ENCODE measurements around the gene CPLX1.

The CPLX1 gene

DNA sequence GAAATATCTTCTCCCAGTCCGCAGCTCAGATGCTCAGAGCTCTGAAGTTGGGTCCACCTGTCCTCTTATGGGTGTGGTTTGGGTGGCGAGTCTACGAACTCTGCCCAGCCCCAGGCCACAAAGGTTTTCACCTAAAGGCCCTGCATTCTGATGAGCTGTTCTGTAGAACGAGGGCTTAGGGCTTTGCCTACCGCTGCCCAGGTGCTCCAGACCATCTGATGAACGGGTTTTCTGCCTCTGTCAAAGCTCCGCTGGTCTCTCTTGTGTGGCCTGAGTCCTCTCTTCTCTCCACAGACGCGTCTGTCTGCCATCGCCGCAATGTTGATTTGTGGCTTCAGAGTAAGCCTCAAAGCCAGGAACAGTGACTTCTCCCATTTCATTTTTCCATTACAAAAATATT, 28.4 kb upstream of the CPLX1 start:
- no peak for DNase-seq

DNA sequence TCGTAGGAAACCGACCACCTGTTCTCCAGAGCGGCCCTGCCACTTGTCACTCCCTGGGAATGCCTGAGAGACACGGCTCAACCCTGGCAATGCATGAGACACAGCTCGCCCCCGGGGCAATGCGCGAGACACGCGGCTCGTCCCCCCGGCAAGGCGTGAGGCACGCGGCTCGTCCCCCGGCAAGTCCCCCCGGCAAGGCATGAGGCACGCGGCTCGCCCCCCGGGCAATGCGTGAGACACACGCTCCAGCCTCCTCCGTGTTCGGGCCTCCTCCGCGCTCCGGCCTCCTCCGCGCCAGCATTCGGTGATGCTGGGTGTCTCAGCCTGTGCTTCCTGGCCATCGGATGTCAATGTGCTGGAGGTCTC, 27.5 kb upstream of the CPLX1 start:
- DNase-seq, result no peak

DNA sequence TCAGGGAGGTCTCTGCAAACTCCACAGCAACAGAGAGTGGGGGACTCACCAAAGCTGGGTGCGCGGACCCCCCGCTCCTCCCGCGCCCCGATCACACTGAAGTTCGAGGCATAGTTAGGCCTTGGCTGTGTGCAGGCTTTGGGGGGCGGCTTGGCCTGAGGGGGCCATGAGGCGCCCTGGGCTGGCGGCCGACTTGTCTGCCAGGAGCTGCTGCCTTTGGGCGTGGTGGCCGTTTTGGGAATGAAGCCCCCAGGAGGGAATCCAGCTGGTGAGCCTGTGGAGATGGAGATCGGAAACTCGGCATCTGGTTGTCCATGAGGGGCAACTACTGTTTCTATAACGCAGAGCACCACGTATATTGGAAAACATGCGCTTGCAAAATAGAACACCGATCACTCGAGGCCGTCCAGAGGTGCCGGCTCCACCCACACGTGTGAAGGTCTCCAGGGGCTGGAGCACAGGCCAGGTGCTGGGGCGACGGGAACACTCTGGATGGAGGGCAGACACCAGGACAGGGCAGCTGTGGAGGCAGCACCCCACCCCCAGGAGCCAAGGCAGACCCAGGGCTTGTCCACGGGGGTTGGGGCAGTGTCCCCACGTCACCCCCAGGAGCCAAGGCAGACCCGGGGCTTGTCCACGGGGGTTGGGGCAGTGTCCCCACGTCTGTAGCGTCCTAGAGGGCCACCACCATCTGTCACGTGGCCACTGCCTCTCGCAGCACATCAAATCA, 25.9 kb upstream of the CPLX1 start:
- DNase-seq, result no peak

DNA sequence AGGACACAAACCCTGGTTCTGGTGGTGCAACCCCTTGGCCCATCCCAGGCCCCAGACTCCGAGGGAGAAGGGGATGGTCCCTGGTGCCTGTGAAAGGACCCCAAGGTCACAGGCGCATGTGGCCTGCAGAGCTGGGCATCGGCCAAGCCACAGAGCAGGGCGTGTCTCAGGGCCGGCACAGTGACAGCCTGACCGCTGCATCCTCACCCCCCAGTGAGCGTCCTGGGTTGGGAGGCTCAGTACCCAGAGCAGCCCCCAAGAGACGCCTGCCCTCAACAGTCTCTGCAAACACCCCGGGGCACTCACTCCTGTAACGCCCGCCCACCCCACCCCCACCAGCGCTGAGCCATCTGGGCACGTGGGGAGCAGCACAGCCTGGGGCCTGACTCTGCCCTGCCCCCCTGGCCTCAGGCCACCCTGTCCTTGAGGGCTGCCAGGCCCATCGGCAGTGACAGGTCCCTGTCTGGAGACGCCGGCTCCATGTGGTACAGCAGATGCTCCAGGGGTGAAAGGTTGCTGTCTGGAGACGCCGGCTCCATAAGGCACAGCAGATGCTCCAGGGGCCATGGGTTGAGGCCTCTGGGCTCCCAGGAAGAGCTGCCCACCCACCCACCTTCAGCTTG, 24.5 kb upstream of the CPLX1 start:
- DNase-seq, result no peak

DNA sequence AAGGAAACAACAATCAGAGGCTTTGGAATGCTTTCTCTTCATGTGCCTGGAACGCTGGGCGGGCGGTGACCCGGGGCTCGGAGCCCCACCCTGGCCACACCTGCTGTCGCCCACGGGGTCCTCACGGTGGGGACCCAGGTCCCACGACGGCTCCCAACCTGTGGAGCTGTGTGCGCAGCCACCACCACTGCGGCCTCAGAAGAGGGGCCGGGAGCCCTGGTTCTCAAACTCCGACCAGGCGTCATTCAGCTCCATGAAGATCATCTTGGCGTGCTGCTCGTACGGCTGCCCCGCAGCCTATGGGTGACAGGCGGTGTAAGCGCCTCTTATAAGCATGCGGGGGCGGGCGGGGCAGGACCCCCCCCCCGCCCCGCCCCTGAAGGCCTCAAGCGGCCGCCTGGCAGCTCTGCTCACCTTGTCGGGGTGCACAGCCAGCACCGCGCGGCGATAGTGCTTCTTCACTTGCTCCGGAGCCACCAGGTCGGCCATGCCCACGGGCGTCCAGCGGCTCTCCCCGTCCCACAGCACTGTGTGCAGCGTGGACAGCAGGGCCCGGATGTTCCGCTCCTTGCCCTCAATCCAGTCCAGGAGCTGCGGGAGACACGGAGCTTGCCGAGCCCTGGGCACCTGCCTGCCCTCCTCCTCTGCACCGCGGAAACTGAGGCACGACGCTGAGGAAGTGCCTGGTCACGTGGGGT, 23.7 kb upstream of the CPLX1 start:
- DNase-seq, result no peak

DNA sequence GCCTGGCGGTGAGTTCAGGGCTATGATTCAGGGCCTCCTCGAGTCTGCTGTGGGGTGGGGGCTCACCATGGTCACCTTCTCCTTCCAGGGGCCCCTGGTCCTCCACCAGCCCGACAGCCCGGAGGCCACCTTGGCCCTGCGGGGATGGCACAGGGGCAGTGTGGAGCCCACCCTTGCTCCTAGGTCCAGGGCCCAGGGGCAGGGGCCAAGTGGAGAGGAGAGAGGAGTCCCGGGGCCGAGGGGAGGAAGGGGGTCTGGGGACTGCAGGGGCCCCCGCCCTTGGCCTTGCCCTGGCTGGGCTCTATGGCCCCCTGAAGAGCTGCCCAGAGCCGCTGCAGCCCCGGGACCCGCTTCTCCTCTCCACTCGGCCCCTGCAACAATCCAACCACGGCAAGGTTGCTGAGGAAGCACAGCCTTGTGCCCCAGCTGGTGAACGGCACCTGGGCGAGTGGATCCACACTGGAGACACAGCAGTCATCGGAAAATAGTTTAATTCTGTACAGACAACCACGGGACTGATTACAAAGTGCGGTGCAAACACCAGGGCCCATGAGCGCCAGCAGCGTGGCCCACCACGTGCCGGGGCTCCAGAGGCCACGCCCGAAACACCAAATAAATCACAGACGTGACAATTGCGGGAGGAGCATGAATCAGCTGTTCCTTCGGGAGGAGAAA, 23.0 kb upstream of the CPLX1 start:
- no peak for DNase-seq

DNA sequence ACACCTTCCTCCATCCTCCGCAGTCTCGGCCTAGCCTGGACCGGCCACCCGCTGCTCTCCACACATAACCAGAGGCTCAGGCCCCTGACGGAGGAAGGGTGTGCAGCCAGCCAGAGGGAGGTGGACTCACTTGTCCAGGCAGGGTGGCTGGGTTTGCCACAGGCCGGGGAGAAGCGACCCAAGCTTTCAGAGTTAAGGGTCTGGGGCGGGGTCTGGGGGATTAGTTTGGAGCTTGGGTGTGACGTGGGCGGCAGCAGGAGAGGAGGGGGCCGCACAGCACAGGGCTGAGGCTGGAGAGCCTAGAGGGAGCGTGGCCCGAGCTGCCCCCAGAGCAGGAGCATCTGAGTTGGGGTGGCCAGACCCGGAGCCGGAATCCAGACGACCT, 22.4 kb upstream of the CPLX1 start:
- no peak for DNase-seq

DNA sequence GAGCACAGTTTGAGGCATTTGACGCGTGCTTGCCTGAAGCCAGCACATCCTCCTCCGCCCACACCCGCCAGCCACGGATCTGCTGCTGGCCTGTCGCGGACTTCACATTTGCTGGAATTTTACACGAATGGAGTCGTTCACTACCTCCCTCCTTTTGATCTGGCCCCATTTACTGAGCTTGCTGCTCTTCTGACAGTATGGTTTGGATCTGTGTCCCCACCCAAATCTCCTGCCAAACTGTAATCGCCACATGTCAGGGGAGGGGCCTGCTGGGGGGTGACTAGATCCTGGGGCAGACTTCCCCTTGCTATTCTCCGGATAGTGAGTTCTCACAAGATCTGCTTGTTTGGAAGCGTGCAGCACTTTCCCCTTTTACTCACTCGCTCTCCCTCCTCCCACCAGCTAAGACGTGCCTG, 19.9 kb upstream of the CPLX1 start:
- DNase-seq, result no peak

DNA sequence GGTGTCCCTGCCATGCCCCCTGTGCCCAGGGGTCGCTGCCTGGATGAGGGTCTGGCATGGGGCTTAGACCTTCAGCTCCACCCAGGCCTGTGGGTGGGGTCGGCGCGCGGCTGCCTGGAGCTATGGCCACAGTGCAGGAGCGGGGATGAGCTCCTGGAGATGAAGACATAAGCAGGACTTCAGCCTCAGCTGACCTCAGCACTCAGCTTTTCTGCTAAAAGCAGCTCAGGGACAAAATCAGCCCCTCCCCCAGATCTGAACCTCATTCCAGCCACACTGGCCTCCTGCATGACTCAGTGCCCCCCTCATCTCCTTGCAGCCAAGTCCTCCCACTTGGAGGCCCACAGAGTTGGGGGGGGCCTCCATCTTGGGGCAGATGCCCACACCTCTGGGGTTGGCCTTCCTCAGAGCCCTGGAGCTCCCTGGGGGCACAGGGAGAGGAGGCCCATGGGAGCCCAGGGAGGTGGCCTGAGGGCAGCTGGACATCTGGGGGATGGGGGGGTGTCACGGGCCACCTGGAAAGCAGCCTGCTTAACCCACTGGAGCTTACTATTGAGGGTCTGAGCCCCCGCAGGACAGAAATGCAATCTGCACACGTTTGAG, 19.4 kb upstream of the CPLX1 start:
- DNase-seq, result no peak

DNA sequence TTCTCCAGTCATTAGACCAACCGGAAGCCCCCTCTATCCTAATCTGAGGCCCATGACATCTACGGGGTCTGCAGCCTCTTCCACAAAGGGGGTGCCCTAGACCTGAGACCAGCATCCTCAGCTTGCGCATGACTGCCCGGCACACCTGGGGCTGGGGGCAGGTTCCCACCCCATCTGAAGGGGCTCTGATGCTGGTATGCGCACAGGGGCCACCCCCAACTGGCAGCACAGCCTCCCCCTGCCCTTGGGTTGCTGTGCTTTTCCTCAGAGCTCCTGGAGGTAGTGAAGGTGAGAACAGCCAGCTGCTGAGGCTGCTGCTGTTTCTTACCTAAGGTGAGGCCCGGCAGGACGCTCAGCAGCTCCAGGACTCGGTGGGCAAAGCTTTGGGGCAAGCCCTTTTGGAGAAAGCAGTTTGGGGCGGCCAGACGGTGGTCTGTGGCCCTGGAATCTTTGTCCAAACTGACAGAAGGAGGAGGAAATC, 18.9 kb upstream of the CPLX1 start:
- DNase-seq, result no peak

DNA sequence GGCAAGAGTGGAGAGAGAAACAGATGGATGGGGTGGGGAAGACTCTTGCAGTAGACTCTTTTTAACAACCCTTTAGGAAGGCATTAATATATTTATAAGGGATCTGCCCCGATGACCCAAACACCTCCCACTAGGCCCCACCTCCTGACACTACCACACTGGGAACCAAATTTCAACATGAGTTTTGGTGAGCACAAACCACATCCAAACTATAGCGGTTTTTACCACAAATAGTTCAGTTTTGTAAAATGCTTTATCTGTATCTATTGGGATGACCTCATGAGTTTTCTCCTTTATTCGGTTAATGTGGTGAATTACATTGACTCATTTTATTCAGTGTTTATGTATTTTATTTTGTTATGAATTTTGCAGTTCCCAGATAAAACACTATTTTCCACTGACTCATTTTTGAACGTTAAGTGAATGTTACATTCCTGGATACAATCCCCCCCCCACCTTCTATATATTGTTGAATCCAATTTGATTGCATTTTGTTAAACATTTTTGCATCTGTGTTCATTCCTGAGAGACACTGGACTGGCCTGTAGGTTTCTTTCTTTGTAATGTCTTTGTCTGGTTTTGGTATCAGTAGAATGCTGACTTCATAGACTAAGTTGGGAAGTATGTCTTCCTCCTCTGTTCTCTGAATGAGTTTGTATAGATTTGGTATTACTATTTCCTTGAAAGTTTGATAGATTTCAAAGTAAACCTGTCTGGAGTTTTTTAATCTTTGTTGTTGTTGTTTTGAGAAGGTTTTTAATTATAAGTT, 13.9 kb upstream of the CPLX1 start:
- no peak for DNase-seq

DNA sequence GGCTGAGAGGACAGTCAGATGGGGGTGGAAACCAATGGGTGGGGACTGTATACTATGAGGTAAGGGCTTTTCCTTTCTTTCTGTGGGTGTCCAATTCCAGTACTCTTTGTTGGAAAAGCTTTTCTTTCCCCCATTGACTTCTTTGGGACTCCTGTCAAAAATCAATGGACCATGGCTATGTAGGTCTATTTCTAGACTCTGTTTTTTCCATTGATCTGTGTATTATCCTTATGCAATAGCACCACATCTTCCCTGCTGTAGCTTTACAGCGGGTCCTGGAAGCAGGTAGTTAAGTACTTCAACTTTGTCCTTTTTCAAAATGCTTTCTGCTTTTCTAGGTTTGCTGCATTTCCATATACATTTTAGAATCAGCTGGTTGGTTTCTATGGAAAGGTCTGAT, 11.8 kb upstream of the CPLX1 start:
- DNase-seq, result no peak

DNA sequence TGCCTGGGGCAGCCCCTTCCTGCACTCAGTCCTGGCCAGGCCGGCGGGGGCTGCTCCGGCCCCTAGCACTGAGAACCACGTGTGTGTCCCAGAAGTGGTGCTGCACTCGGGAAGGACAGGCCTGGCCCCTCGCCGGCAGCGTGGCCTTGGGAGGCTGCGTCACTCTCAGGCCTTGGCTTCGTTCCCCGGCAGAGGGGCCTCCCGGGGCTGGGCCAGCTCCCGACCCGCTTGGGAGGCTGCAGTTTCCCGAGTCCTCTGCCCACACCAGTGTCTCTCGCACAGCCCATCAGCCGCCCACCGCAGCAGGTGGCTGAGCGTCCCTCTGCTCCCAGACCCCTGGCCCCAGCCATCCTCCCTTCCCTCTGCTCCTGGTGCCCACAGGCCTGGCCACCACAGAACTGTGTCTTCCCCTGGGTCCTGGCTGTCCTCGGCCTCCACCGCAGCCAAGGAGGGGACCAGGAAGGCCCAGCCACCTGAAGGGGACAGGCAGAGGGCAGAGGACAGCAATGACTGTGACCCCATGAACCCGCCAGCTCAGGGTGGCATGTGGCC, 10.9 kb upstream of the CPLX1 start:
- no peak for DNase-seq

DNA sequence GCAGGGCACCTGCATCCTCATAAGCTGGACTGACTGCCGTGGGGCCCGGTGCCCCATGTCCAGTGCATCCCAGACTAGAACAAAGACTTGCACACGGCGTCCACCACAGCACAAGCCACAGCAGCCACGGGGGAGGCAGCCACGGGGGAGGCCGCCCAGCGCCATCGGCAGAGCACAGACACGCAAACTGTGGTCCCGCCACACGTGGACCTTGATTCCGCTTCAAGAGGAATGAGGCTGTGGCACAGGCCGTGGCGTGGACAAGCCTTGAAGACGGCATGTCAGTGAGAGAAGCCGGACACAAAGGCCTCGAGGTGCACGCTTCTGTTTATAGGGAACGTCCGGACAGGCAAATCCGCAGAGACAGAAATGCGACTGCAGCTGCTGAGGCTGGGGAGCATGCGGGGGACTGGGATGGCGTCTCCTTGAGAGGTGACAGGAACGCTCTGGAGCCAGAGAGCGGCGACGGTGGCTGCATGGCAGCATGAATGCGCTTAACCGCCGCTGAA, 10.1 kb upstream of the CPLX1 start:
- DNase-seq, result no peak

DNA sequence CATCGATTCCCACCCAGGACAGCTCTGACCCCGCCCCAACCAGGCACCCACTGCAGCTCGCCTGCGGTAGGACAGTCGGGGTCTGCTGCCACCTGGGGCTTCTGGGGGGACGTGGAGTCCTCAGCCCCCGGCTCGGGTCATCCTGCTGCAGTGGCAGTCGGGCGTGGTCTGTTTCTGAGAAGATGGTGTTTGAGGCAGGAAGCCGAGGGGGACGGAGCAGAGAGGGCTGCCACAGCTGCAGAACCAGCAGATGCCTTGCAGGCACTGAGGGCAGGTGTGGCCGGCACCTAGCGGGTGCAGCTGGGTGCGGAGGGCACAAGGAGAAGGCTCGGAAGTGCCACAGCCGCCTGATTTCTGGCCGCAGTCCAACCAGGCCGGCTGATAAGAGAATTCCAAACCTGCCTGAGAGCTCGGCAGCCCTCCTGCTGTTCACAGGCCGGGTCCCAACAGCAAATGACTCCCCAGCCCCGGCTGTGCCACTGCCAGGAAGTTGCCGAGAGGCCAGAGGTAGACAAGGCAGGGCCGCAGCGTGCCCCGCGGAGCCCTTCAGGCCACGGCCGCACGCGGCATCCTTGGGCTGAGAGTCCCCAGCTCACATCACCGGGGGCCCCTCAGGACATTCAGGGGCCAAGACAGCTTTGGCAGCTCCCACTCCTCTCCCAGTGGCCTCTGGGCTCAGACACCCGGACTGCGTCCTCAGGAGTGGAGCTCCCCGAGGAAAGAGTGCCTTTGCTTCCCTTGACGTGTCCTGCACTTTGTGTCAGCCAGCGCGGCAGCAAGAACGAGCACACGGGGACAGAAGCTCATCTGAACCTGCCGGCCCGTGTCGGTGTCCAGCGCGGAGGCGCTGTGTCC, 9.4 kb upstream of the CPLX1 start:
- DNase-seq, result peak; percentile 53

DNA sequence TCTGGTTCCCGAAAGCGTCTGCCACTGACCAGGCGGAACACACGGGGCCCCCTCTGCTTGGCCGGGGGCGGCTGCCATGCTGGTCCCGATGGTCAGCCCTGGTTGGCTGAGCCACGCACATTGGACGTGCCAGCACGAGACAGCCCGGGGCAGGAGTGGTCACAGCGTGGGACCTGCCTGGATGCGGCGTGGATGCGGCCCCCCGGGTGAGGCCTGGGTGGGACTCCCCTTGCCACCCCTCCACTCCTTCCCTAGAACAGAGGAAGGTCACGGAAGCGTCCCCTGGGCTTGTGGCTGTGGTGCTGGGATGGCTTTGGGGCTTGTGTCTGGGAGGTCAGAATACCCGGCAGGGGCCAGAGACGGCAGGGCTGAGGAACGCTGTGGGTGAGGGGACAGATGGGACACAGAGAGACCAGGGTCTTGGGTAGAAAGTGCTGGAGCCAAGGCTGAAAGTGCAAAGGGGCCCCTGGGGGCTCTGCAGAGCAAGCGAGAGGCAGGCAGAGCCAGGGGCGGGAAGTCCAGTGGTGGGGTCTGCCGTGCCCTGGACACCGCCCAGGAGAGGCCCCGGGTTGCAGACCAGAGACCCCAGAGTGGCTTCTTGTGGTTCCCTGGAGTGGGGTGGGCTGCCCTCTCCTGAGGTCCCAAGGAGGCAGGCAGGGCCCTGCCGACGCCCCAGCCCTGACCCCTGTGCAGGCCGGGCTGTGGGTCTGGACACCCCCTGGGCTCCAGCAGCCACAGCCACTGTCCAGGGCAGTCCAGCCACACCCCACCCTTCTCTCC, 8.6 kb upstream of the CPLX1 start:
- DNase-seq, result no peak

DNA sequence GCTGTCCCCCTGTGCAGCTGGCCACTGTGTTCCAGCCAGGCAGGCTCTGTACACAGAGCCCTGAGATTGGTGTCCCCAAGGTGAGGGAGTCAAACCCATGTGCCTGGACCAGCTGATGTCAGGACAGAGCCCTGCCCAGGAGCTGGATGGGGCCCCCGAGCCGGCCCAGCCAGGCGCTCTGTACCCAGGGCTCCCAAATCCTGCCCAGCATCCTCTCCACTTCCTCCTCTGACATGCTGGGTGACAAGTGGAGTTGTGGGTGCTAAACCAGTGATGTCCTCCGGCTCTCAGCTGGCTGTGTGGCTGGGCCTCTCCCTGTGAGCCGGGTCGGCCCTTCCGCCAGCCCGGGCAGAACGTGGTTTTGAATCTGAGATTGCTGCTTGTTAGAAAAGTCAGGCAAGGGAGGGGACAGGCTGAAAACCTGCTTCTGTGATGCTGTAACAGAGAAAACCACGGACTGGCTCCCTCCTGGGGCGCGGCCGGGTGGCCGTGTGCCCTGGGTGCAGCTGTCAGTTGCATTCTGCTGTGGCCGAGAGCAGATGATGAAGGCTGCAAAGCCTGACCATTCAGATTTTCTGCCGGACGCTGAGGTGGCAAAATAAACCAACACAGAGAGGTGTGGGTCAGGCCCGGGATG, 7.9 kb upstream of the CPLX1 start:
- no peak for DNase-seq

DNA sequence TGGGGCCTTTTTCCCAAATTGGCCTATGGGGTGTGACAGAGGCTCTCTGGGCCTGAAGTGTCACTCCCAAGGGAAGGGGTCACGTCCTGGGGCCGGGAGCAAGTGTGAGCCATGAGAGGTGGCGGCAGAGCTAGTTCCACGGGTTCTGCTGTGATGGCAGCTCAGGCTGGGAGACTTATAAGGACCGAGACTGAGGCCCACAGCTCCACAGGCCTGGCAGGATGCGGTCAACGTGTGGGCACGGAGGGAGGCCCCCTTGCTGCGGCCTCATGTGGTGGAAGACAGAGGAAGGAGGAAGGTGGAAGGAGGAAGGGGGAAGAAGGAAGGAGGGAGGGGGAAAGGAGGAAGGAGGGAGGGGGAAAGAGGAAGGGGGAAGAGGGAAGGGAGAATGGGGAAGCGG, 7.2 kb upstream of the CPLX1 start:
- DNase-seq, result no peak

DNA sequence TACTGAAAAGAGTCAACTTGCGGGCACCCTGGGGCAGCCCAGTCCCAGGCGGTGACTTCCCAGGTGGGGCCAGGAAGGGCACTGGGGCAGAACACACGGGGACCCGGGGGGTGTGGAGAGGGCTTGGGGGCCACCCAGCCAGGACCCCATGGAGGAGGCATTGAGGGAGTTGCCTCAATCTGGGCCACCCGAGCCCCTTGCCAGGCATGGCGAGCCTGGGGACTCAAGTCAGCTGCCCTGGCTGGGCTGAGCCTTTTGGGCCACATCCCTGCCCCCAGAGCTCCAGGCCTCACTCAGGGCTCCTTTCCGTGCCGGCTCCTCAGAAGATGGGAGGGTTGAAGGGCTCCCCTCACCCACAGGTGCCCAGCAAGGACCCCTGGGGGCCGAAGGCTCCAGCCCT, 6.6 kb upstream of the CPLX1 start:
- DNase-seq, result no peak

DNA sequence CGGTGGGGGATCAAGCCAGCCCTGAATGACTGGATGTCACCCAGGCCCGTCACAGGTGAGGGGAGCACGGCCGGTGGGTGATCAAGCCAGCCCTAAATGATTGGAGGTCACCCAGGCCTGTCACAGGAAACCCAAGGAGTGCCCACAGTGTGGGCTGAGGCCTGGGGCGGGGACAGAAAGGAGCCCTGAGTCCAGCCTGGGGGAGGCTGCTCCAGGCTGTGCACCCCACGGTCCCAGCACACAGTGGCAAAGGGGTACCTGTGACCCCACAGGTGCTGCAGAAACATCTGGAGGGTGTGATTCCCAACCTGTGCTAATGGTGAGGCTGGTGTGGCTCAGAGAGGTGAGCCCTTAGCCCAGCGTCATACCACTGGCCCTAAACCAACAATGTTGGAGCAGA, 6.2 kb upstream of the CPLX1 start:
- no peak for DNase-seq

Measured in NCI-H1092 treated with DMSO at 0.1 percent for 48 hours (cell line).